Brain pericyte (primary cell): ENCODE measurements around the gene SMIM20.

Experiments
- DNase-seq: peaks from one replicate; pipeline ENCODE4 v3.0.0-alpha.2; 2012; ENCODE audit warnings: low read depth, low spot score

The SMIM20 gene

GRCh38 chr4:25926462-25926861 lies 12.4 kb downstream of the SMIM20 start:
- no peak for DNase-seq

- no peak for DNase-seq
These were observed 13.6 kb downstream of the SMIM20 start for GRCh38 chr4:25927361-25928195.

GRCh38 chr4:25928379-25929297 lies 14.6 kb downstream of the SMIM20 start:
- no peak for DNase-seq

- DNase-seq, result no peak
These were observed 15.3 kb downstream of the SMIM20 start for GRCh38 chr4:25929298-25929686.

GRCh38 chr4:25930731-25931354 lies 16.8 kb downstream of the SMIM20 start:
- no peak for DNase-seq

- no peak for DNase-seq
These were observed 22.7 kb downstream of the SMIM20 start for GRCh38 chr4:25936696-25937095.

GRCh38 chr4:25937801-25938200 lies 23.8 kb downstream of the SMIM20 start:
- no peak for DNase-seq

GRCh38 chr4:25938366-25938765 lies 24.3 kb downstream of the SMIM20 start:
- DNase-seq, result no peak

GRCh38 chr4:25938787-25939186 lies 24.8 kb downstream of the SMIM20 start:
- DNase-seq, result no peak

GRCh38 chr4:25939330-25939729 lies 25.3 kb downstream of the SMIM20 start:
- DNase-seq, result no peak

- no peak for DNase-seq
These were observed 27.6 kb downstream of the SMIM20 start for GRCh38 chr4:25941457-25942221.

GRCh38 chr4:25943312-25943711 lies 29.3 kb downstream of the SMIM20 start:
- DNase-seq, result no peak

- no peak for DNase-seq
These were observed 29.8 kb downstream of the SMIM20 start for GRCh38 chr4:25943805-25944204.

- no peak for DNase-seq
These were observed 34.0 kb downstream of the SMIM20 start for GRCh38 chr4:25948051-25948450.

GRCh38 chr4:25949173-25949748 lies 35.2 kb downstream of the SMIM20 start:
- DNase-seq, result no peak

GRCh38 chr4:25949994-25950393 lies 36.0 kb downstream of the SMIM20 start:
- DNase-seq, result no peak

- no peak for DNase-seq
These were observed 36.7 kb downstream of the SMIM20 start for GRCh38 chr4:25950461-25951389.

GRCh38 chr4:25951390-25951952 lies 37.5 kb downstream of the SMIM20 start:
- DNase-seq, result no peak

- DNase-seq, result no peak
These were observed 39.7 kb downstream of the SMIM20 start for GRCh38 chr4:25953740-25954139.
